Activated T-cell treated with anti-CD3 and anti-CD28 coated beads for 1 hour (primary cell): ENCODE measurements around the gene GGACT.
"Not testable (repeated sequence)": the region's sequence is repeated elsewhere in the genome, so short reads cannot be mapped to it uniquely, and the experiment has no call there.

Source experiments
- DNase-seq: peaks from one replicate; pipeline ENCODE4 v3.0.0-alpha.2; 2020; ENCODE audit warnings: low read depth

Gene GGACT

GRCh38 chr13:100588331-100589177 is at the start of gene GGACT:
TSS of gene GGACT (minus strand) at chr13:100588789. CDS start at chr13:100532591, 56,198 bp downstream.
- DNase-seq: peak; percentile 82

DNA sequence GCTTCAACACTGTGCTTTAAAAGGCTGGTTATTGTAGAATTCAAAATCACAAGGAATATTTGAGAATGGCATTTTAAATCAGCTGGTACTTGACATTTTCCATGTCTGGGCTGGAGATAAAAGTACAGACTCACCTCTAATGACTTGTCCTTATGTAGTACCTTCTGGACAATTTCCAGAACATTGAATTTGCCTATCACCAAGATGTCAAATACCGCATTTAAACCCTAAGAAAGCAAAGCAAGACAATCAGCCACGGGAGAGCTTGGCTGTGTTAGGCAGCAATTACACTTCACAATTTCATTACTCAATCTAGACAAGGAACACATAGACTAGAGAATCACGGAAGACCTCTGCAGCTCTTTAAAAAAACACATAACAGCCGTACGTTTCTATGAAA is 49.2 kb upstream of the GGACT start:
- DNase-seq: no peak

GRCh38 chr13:100637380-100637779 is 48.8 kb upstream of the GGACT start:
- no peak for DNase-seq

GRCh38 chr13:100636441-100636840 is 47.9 kb upstream of the GGACT start:
- DNase-seq: no peak

DNA sequence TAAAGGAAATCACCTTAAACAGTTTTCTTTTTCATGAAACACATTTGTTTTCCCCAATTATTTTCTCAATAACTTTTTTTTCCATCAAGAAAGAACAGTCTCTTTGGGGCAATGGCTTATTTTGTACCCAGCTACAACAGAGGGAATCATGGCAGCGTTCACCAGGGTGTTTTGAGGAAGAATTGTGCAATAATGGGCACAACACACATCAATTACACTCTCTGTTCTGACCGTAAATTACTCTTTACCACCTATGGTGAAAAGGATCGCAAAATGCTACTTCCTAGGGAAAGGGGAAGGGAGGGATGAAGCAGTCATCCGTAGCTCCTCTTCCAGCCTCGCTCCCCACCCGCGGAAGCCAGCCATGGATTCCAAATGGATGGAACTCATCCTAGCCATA is 47.4 kb upstream of the GGACT start:
- DNase-seq: no peak

DNA sequence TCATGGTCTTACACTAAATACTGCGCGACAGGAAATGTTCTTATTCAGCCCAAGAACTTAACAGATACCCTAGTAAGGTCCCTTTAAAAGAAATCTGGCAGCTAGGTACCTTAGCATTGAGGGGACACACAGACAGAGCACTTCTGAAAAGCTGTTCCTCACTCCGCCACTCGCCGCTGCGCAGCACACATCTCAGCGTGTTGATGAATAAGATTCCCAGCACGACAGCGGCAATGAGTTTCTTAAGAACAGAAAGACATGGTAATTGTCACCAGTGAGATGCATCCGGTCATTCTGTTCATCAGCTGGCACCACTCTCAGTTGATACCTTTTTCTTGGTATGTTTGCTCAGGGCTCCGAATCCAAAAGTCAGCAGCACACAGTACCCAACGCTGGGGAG is 46.1 kb upstream of the GGACT start:
- no peak for DNase-seq

DNA sequence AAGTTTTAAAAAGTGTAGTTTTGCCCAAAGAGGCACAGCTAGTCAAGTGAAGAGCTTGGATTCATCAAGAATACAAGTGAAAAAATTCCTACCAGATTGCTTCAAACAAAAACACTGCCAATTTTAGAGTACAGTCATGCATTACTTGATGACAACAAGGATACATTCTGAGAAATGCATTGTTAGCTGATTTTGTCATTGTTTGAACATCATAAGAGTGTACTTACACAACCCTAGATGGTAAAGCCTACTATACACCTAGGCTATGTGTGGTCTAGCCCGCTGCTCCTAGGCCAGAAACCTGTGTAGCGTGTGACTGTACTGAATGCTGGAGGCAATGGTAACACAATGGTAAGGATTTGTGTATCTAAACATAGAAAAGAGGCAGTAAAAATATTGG is 44.9 kb upstream of the GGACT start:
- no peak for DNase-seq

DNA sequence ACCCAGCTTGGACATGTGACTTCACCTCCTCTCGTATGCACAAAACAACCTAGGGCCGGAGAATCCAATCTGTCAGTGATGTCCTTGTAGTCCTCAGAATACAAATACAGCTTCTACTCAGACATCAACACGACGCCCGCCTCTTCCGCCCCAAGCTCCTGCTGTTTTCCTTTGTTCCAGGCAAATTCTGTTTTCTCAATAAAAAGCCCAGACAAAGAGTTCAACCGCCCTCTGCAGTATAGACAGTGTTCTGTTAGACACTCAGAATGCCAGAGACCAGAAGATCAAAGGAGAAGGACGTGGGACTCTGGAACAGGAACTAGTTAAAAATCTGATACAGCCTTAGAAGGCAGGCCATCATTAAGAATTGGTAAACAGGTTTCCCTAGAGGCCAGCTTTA is 42.0 kb upstream of the GGACT start:
- no peak for DNase-seq

GRCh38 chr13:100627120-100627519 is 38.5 kb upstream of the GGACT start:
- DNase-seq: no peak

GRCh38 chr13:100625447-100625846 is 36.9 kb upstream of the GGACT start:
- DNase-seq: no peak

- no peak for DNase-seq
Measured at GRCh38 chr13:100620792-100621191, 32.2 kb upstream of the GGACT start.

DNA sequence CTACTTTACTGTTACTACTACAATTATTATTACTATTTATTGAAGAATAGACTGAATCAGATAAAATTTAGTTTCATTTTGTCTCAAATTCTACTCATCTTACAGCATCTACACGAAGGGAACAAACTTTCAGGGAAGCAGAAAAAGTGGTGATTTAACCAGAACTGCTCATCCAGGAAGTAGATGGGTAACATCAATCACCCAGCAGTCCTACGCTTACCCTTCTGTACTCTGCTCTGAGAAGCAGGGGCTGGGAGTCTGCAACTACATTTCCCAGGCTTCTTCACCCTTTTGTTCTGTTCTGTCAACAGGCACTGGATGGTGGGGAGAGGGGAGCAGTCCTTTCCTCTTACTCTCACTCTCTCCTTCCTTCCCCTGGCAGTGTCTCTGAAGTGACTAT is 31.4 kb upstream of the GGACT start:
- no peak for DNase-seq

GRCh38 chr13:100618897-100619296 is 30.3 kb upstream of the GGACT start:
- not testable (repeated sequence) for DNase-seq

GRCh38 chr13:100613031-100613430 is 24.4 kb upstream of the GGACT start:
- no peak for DNase-seq

DNA sequence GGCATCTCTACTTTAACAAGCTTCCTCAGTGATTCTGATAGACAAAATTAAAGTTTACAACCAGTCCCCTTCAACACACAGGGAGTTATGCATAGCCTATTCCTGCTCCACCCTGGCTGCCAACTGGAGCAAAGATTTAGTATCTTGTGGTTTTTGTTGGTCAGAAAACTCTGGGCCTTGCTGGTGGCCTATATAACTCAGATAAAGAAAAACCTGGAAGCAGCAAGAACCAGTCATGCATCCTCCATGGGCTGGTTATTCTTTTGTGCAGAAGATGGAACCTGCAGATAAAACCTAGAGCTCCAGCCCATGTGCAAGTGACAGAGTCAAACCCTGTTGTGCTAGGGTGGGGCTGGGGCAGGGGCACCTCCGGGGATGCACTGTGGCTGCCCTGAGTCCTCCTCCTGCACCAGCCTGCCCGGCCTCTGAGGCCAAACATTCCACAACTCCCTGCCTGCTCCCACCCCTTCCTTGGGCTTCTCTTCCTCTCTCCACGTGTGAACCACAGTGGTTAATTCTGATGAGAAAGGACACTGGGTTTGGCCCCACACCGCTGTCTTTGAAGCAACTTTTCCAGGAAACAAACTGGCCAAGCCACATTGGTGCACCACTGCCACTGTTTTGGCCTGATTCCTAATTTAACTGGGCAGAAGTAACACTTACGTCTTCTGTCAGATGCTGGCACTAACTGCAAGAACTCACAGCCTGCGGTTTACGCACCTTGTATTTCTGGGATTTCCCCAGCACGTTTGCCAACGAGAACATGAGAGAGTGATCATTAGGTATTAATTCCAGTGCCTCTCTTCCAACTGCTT is 23.3 kb upstream of the GGACT start:
- DNase-seq: no peak

DNA sequence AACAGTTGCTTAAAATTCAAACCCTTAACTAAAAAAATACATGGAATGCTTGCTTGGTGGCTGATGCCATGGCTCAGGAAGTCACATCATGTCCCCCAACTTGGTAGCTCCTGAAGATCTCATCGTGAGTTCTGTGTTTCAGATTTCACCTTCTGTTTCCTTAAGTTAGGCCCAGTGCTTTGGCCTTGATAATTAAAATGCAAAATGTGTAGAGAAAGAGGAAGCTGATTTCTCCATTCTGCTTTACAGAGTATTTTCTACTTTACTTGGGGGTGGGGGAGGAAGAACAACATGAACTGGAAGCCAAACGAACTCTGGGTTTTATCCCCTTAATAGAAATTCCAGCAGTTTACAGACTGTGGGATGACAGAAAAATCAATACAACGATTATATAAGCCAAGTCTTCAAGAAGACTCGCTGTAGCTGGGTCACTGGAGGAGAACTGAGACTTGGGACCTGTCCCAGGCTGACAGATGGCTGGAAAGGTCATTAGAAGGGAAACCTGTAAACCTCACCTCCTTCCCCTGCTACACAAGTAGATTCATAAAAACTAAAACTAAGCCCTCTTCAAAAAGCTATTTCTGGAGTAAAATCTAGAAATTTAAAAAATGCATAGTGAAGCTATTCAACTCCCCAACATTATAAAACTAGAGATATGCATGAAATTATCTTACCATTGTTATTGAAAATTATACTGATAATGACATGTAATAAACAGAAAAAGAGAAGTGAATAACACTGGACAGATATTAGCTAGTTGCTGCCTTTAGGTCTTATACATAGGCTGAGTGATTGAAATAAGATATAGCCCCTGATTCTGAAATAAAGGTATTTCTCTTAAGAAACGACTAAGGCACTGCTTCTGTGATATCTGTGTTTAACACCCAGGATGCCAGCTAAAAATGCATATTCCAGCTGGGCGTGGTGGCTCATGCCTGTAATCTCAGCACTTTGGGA is 22.1 kb upstream of the GGACT start:
- DNase-seq: no peak

- no peak for DNase-seq
Measured at GRCh38 chr13:100608906-100609305, 20.3 kb upstream of the GGACT start.

GRCh38 chr13:100608489-100608888 is 19.9 kb upstream of the GGACT start:
- no peak for DNase-seq

DNA sequence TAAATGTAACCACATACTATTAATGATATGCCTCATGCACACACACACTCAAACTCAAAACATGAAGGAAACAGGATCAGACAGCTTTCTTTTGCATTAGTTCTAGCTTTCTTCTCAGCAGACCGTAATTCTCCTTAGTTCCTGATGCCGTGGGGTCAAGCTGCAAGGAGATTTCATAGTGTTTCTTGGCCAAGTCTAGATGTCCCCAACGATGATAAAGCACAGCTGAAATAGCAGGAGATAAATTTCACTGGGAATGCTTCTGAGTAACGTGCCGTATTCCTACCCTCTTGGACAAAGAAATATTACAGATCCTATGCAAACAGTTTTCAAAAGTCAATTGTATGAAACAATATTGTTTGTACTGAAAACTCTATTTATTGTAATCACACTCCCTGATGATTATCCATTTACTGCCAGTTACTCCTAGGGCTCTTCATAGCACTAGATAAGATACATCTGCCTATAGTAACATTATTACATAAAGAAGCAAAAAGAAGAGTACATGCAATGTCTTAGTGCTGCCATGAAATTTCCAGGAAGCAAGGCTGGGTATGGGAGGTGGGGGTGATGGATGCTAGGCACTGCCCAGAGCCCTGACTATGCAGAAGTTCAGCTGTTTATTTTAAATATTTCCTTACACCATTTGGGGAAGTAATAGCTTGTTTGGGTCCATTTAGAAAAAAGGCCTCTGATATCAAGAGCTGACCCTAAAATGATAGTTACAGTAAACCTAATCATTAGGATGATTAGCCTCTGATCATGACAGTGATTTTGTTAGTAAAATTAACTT is 16.5 kb upstream of the GGACT start:
- no peak for DNase-seq

DNA sequence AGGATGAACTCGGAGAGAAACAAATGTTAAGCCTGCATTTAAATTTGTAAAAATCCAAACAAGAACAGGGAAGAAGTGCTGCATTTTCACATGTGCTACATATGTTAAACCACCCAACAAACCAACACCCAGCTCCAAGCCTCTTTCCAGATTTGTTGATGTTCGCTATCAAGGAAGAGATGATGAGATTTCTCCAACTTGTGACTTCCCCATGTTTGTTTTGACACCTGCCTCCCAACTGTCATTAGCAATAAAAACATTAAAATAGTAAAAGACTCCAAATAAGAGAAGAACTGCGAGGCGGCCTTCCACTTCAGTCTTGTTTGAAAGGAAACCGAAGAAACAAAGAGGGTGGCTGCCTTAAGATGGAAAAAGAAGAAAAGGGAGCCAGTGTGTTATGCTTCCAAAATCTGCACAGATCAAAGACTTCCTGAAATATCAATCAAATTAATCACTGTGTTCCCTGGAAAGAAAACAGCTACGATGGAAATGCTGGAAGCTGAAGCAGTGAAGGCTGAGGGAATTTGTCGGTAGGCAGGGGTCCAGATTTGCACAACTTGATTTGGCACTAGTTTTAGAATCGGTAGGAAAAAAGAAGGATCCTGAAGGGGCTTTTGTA is 14.0 kb upstream of the GGACT start:
- DNase-seq: no peak

- no peak for DNase-seq
Measured at GRCh38 chr13:100601716-100602115, 13.1 kb upstream of the GGACT start.
